ENCODE measurements around the gene CEP250. TPM values are rescaled to one million over a fixed set of nuclear protein-coding genes. Genes with fewer than 3 reads are reported as not detected.

CEP250 gene
- total RNA-seq (2022; extraction: Qiagen RNA extraction; ENCODE audit: low read depth): 20.5 to 34.9 TPM (median 26.3 TPM) in 5 replicates

DNA sequence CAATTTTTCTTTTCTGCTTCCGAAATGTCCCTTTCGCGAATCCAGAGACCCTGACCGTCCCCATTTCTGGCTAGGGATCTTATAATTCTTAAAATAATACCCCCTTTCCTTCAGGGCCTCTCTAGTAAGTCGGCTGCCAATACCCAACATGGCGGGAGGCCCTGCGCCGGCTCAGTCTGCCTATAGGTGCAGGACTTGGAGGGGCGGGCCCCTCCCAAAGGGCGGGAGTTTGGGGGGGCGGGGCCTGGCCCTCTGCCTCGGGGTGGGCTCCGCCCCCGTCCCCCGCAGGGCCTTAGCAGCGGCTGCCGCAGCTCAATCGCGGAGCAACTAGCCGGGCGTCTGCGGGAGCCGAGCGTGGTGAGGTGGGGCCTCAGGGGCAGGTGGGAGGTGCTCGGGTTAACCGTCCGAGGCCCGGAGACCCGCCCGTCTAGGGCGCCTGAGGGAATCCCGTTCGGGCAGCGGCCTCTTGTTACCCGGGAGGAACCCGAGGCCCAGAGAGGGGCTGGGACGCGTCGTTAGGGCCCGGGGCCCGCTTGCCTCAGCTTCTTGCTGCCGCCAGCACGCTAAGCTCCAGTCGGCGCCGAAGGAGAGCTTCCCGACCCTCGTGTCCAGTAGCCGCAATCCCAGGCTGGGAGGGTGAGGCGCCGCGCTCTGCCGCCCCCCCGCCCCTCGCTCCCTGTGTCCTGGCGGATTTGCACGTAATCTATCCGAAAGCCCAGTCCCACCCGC, at the start of gene CEP250:
Gene CEP250, plus strand, starts transcription at position 718 of the 729 bp plus-strand sequence. CDS start 6,770 bp downstream, outside the sequence.

DNA sequence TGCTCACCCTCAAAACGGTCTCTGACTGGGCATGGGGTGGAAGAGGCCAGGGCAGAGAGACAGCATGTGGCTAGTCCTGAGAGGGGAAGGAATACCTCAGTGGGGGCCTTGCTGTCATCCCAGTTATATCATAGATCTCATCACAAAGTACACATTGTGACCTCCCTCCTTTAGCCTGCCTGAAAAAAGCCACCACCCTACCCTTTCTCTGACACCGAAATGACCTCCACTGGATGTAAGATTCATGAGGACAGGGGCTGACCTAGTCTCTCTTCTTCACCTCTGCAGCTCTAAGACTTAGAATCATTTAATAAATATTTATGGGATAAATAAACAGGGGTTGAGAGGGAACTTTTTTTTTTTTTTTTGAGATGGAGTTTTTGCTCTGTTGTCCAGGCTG, 74.2 kb downstream of the CEP250 start, which contains the start of gene C20orf173:
Gene C20orf173, minus strand, starts transcription at position 101 of the 400 bp plus-strand sequence. CDS start 279 bp downstream, outside the sequence.

DNA sequence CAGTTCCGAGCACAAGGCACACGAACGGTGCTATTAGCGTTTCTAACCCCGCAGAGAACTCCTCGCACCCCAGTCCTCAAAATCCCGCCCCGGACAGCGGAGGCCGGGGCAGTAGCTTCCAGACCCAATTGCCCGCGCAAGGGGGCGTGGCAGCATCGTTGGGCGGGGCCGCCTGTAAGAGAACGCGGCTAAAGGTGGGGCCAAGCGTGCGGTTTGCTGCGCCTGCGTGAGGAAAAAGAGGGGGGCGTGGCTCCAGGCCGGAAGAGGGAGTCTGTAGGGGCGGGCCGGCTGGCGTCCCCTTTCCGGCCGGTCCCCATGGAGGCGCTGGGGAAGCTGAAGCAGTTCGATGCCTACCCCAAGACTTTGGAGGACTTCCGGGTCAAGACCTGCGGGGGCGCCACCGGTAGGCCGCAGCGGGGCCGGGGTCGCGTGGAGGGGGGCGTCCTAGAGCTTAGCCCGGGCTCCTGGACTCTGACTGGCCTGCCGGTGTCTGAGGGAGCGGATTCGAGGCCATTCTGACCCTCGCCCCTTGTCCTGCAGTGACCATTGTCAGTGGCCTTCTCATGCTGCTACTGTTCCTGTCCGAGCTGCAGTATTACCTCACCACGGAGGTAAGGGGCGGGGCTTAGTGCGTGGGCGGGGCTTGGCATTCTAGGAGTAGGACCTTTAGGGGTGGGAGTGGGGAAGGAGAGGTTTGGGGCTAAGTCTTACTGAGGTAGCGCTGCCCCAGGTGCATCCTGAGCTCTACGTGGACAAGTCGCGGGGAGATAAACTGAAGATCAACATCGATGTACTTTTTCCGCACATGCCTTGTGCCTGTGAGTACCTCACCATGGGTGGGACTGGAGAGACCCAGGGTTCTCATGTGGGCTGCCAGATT, 86.6 kb downstream of the CEP250 start, which contains the start of gene ERGIC3:
Gene ERGIC3, plus strand, starts transcription at position 296 of the 880 bp plus-strand sequence. Its CDS starts 20 bp downstream, at position 316.

Other genes with a start within 250 kb of the CEP250 start
- gene MMP24, start 228.9 kb upstream of the CEP250 start, total RNA-seq (2022; extraction: Qiagen RNA extraction; ENCODE audit: low read depth): 16.5 to 27.8 TPM (median 26.2 TPM) in 5 replicates
- gene MMP24OS, start 177.5 kb upstream of the CEP250 start, total RNA-seq (2022; extraction: Qiagen RNA extraction; ENCODE audit: low read depth): 58.0 to 92.7 TPM (median 81.2 TPM) in 5 replicates
- 324 to 430 TPM (median 410 TPM) in 5 replicates for gene EIF6, start 170.8 kb upstream of the CEP250 start, total RNA-seq (2022; extraction: Qiagen RNA extraction; ENCODE audit: low read depth)
- 0.07 to 0.15 TPM (median 0.12 TPM) in 4 of 5 replicates, not detected in the other for gene FAM83C, start 163.2 kb upstream of the CEP250 start, total RNA-seq (2022; extraction: Qiagen RNA extraction; ENCODE audit: low read depth)
- 32.3 to 35.9 TPM (median 33.9 TPM) in 5 replicates for gene UQCC1, start 43.6 kb upstream of the CEP250 start, total RNA-seq (2022; extraction: Qiagen RNA extraction; ENCODE audit: low read depth)
- gene GDF5, start 17.4 kb upstream of the CEP250 start, total RNA-seq (2022; extraction: Qiagen RNA extraction; ENCODE audit: low read depth): not detected in 5 replicates
- gene C20orf173, start 74.1 kb downstream of the CEP250 start, total RNA-seq (2022; extraction: Qiagen RNA extraction; ENCODE audit: low read depth): not detected in 5 replicates
- gene ERGIC3, start 86.5 kb downstream of the CEP250 start, total RNA-seq (2022; extraction: Qiagen RNA extraction; ENCODE audit: low read depth): 211 to 251 TPM (median 247 TPM) in 5 replicates
- gene SPAG4, start 160.2 kb downstream of the CEP250 start, total RNA-seq (2022; extraction: Qiagen RNA extraction; ENCODE audit: low read depth): 2.6 to 8.0 TPM (median 5.2 TPM) in 5 replicates
- gene CPNE1, start 209.3 kb downstream of the CEP250 start, total RNA-seq (2022; extraction: Qiagen RNA extraction; ENCODE audit: low read depth): 151 to 238 TPM (median 223 TPM) in 5 replicates
- 69.7 to 108 TPM (median 81.8 TPM) in 5 replicates for gene RBM12, start 209.3 kb downstream of the CEP250 start, total RNA-seq (2022; extraction: Qiagen RNA extraction; ENCODE audit: low read depth)
- 21.2 to 44.3 TPM (median 38.4 TPM) in 5 replicates for gene NFS1, start 243.8 kb downstream of the CEP250 start, total RNA-seq (2022; extraction: Qiagen RNA extraction; ENCODE audit: low read depth)
- gene ROMO1, start 243.8 kb downstream of the CEP250 start, total RNA-seq (2022; extraction: Qiagen RNA extraction; ENCODE audit: low read depth): 224 to 385 TPM (median 331 TPM) in 5 replicates

Measured in A549 treated with ZK216348 at 1 μM for 4 hours (cell line).